IgD-negative memory B cell (primary cell): ENCODE data around the gene EYS. TPM values are rescaled to one million over a fixed set of nuclear protein-coding genes. Genes with fewer than 3 reads are reported as not detected.
"Not testable (repeated sequence)": the region's sequence is repeated elsewhere in the genome, so short reads cannot be mapped to it uniquely, and the experiment has no call there.

Source experiments
- H3K27ac Mint-ChIP-seq, 3 donors: one replicate each; pipeline ENCODE4 v1.8.0; 2020 to 2022; ENCODE audit warnings: mild to moderate bottlenecking in 3 of 3, mixed read lengths in 3 of 3, moderate library complexity in 1 of 3
- H3K27me3 Mint-ChIP-seq: one replicate; pipeline ENCODE4 v1.8.0; 2021; ENCODE audit warnings: mixed read lengths
- H3K36me3 Mint-ChIP-seq: one replicate; pipeline ENCODE4 v1.8.0; 2020; ENCODE audit warnings: mild to moderate bottlenecking, mixed read lengths
- H3K4me1 Mint-ChIP-seq, 3 donors: one replicate each; pipeline ENCODE4 v1.8.0; 2020 to 2022; ENCODE audit warnings: mixed read lengths in 3 of 3, mild to moderate bottlenecking in 1 of 3
- H3K4me3 Mint-ChIP-seq, 4 donors: one replicate each; pipeline ENCODE4 v1.8.0; 2020 to 2022; ENCODE audit warnings: mild to moderate bottlenecking in 4 of 4, mixed read lengths in 4 of 4, moderate library complexity in 3 of 4
- H3K9me3 Mint-ChIP-seq, 3 donors: one replicate each; pipeline ENCODE4 v1.8.0; 2020 to 2021; ENCODE audit warnings: mixed read lengths in 3 of 3, mild to moderate bottlenecking in 1 of 3
- polyA plus RNA-seq: library from polyadenylated mRNA; unstranded; fragments of 300-500 nt; fragmentation: Illumina TruSeq; gene quantifications from one replicate; pipeline ENCODE4 v1.2.3, GENCODE V29; 2021

EYS gene
- polyA plus RNA-seq, 1 donor from 2014 or later = 0.04 TPM

DNA sequence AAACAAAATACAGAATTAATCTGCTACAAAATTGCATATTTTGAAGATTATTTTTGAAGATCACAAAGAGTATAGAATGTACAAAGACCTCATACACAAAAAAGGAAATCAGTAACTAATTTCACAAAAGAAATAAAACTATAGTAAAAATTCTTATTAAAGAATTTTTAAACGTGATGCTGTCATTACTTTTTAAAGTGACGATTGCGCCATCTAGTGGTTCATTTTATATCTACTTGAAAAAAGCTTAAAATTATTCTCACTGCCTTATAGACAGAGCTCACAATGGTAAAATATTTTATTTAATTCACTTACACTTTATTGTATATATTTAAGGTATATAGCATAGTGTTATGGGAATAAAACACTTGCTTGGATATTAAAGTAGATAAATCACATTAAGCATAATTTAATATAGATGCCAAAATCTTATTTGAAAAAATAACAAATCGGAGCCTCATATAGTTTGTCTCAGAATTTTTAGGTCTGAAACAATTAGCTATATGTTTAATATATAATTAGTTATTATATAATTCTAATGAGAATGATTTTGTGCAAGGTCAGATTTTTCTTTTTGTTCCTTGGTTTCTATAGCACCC is 1942.6 kb downstream of the EYS start:
- no peaks in the 10 kb centered on the region for H3K9me3 Mint-ChIP-seq
- H3K36me3 Mint-ChIP-seq = no peaks in the 10 kb centered on the region
- H3K4me1 Mint-ChIP-seq = no peaks in the 10 kb centered on the region
- H3K27me3 Mint-ChIP-seq = no peaks in the 10 kb centered on the region
- H3K4me3 Mint-ChIP-seq = no peak overlapping the region
- no peak overlapping the region for H3K27ac Mint-ChIP-seq

DNA sequence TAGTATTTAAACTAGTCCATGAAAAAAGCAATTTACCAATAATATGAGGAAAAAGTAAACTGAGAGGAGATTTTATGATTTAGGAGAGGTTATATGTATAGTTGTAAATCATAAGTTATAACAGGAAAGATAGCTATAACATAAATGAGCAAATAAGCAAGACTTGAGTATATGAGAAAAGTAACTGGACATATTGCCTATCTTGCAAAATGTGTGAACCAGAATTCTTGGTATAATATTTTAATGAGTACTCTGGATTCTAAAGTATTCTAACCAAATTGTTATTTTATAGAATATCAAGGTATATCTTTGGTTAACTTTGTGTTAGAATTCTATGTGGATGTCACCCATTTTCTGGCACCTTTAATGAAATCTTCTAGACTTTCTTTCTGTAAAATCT is 1946.8 kb downstream of the EYS start:
- no peaks in the 10 kb centered on the region for H3K4me1 Mint-ChIP-seq
- peaks cover 0 to 10% (median 4%) of the 10 kb centered on the region in 3 donors for H3K9me3 Mint-ChIP-seq
- H3K4me3 Mint-ChIP-seq = no peak overlapping the region
- no peak overlapping the region for H3K27ac Mint-ChIP-seq
- H3K27me3 Mint-ChIP-seq = peaks cover 2% of the 10 kb centered on the region
- peaks cover 5% of the 10 kb centered on the region for H3K36me3 Mint-ChIP-seq

DNA sequence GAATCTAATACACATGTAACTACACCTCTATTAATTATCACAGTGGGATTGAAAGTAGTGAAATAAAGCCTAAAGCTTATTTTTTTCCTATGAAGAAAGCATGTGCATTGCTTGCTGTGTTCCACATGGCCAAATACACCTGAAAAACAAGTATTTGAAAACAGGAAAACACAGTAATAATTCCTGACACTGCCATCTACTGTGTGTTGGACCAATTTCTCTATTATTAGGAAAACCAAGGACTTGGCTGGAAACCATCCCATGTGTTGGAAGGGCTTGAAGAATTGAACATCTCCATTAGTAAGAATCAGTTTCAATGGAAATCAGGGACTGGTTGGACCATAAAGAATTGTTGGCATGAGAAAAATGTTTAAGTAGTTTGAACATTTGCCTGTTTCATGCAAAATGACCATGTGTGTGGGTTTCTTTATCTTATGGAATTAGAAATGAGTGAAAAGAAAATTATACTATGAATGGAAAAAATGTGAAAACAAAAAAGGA is 1947.4 kb downstream of the EYS start:
- Mint-ChIP-seq H3K27me3 (peaks cover 2% of the 10 kb centered on the region), H3K9me3 (peaks cover 0 to 15% (median 4%) of the 10 kb centered on the region in 3 donors), H3K36me3 (peaks cover 5% of the 10 kb centered on the region), H3K4me3 (no peak overlapping the region), H3K4me1 (no peaks in the 10 kb centered on the region), H3K27ac (no peak overlapping the region)

DNA sequence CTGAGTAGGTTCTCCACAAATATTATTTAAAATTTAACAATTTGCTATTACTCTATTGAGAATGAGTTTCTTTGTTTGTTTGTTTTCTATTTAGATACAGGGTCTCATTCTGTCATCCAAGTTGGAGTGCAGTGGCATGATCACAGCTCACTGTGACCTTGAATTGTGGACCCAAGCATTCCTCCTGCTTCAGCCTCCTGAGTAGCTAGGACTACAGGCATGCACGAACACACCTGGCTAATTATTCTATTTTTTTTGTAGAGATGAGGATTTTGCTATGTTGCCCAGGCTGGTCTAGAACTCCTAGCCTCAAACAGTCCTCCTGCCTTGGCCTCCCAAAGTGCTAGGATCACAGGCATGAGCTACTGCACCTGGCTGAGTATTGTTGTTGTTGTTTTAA is 1949.2 kb downstream of the EYS start:
- no peak overlapping the region for H3K27ac Mint-ChIP-seq
- peaks cover 2 to 15% (median 4%) of the 10 kb centered on the region in 3 donors for H3K9me3 Mint-ChIP-seq
- peaks cover 5% of the 10 kb centered on the region for H3K36me3 Mint-ChIP-seq
- no peaks in the 10 kb centered on the region for H3K4me1 Mint-ChIP-seq
- H3K4me3 Mint-ChIP-seq = no peak overlapping the region
- H3K27me3 Mint-ChIP-seq = peaks cover 2% of the 10 kb centered on the region

DNA sequence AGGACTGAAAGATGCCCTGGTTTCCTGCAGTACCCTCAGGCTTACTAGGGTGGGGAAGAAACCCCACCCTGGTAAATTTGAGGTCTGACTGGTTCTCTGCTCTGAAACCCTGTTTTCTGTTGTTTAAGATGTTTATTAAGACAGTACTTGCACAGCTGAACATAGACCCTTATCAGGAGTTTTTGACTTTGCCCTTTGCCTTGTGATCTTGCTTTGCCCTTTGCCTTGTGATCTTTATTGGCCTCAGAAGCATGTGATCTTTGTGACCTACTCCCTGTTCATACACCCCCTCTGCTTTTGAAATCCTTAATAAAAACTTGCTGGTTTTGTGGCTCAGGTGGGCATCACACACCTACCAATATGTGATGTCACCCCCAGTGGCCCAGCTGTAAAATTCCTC is 1949.8 kb downstream of the EYS start:
- not testable (repeated sequence) for H3K36me3 Mint-ChIP-seq, H3K27ac Mint-ChIP-seq, H3K4me1 Mint-ChIP-seq, H3K4me3 Mint-ChIP-seq, H3K27me3 Mint-ChIP-seq
- H3K9me3 Mint-ChIP-seq = peaks cover 2 to 15% (median 4%) of the 10 kb centered on the region in 3 donors

DNA sequence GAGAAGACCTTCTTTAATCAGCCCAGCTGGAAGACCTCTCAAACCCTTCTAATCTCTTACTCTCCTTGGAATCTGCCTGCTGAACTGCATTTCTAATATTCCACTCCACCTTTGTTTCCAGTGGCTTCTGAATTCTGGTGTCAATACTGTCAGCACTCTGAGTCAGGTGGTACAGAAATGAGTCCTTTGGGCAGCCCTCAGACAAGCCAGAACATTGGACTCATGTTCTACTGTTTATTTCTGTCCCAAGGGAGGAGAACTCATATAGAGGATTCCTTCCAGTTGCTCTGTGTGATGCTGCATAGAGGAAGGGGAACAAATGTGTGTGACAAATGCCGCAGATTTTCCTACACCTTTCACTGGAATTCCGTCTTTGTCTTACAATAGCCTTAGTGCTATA is 1956.6 kb downstream of the EYS start:
- Mint-ChIP-seq H3K4me1 (no peaks in the 10 kb centered on the region), H3K36me3 (peaks cover 4% of the 10 kb centered on the region), H3K27ac (no peak overlapping the region), H3K9me3 (peaks cover 0 to 10% (median 5%) of the 10 kb centered on the region in 3 donors), H3K27me3 (peaks cover 5% of the 10 kb centered on the region), H3K4me3 (no peak overlapping the region)

DNA sequence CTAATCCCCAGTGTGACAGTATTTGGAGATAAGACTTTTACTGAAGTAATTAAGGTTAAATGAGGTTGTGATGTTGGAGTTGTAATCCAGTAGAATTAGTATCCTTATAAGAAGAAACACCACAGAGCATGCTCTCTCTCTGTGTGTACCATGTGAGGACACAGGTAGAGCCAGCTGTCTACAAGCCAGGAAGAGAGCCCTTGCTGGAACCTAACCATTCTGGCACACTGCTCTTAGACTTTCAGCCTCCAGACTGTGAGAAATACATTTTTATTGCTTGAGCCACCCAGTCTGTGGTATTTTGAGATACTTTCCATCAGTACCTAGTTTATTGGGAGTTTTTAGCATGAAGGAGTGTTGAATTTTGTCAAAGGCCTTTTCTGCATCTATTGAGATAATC is 1961.2 kb downstream of the EYS start:
- Mint-ChIP-seq H3K4me1 (no peaks in the 10 kb centered on the region), H3K4me3 (no peak overlapping the region), H3K27me3 (peaks cover 5% of the 10 kb centered on the region), H3K9me3 (peaks cover 0 to 5% (median 3%) of the 10 kb centered on the region in 3 donors), H3K27ac (no peak overlapping the region), H3K36me3 (peaks cover 4% of the 10 kb centered on the region)

DNA sequence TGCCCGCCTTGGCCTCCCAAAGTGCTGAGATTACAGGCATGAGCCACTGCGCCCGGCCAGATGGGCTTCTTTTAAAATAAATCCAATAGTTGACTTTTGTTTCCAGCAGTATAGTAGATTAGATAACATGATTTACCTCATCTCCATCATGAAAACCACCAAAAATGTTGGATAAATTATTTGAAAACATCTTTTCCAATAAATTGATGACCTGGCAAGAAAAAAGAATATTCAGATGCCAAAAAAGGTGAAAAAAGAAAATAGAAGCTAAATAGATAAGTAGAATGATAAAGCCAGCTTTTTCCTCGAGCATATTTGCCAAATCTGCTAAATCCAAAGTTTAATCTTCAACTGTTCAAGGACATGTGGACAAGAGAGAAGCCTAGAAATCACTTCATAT is 1962.2 kb downstream of the EYS start:
- Mint-ChIP-seq H3K9me3 (peaks cover 3 to 5% (median 4%) of the 10 kb centered on the region in 3 donors), H3K4me1 (no peaks in the 10 kb centered on the region), H3K27me3 (peaks cover 5% of the 10 kb centered on the region), H3K27ac (no peak overlapping the region), H3K36me3 (peaks cover 4% of the 10 kb centered on the region), H3K4me3 (no peak overlapping the region)

DNA sequence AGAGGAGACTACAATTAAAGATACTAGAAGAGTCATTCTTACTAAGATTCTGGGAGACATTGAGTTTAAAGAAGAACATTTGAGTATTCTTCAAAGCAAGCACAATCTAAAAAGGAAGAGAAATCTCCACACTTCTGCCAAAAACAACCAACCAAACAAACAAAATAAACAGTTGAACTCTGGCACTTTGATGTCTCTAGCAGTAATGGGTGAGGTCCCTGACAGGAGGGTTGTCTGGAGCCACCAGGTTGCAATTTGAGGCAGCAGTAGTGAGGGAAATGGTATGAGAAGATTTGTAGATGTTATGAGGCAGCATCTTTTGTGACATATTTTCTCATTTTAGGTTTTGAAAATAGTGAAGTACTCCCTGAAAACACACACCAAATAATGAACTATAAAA is 1963.3 kb downstream of the EYS start:
- H3K4me1 Mint-ChIP-seq = no peaks in the 10 kb centered on the region
- H3K36me3 Mint-ChIP-seq = peaks cover 4% of the 10 kb centered on the region
- H3K27me3 Mint-ChIP-seq = peaks cover 5% of the 10 kb centered on the region
- no peak overlapping the region for H3K4me3 Mint-ChIP-seq
- H3K9me3 Mint-ChIP-seq = peaks cover 3 to 5% (median 4%) of the 10 kb centered on the region in 3 donors
- H3K27ac Mint-ChIP-seq = no peak overlapping the region

DNA sequence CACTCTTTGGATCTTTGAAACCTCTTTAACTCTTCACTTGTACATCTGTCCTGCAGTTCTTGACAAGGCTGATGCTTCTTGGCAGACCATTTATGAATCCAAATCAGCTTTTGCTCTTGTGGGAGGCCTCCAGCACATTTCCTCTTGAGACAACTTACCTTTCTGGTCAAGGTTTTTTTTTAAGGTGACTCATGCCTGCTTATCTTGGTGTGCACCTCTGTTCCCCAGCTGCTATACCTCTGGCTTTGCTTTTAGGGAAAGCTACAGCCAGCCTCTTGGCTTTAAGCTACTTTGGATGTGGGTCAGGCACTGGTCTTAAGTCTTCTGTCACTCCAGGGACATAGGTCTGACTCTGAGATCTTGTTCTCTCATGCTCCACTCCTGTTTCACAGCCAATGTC is 1965.0 kb downstream of the EYS start:
- Mint-ChIP-seq H3K4me3 (no peak overlapping the region), H3K4me1 (no peaks in the 10 kb centered on the region), H3K27me3 (peaks cover 5% of the 10 kb centered on the region), H3K9me3 (peaks cover 0 to 4% (median 2%) of the 10 kb centered on the region in 3 donors), H3K36me3 (peaks cover under 1% of the 10 kb centered on the region), H3K27ac (peak overlapping the region in 1 of 3 donors; percentile 1)

DNA sequence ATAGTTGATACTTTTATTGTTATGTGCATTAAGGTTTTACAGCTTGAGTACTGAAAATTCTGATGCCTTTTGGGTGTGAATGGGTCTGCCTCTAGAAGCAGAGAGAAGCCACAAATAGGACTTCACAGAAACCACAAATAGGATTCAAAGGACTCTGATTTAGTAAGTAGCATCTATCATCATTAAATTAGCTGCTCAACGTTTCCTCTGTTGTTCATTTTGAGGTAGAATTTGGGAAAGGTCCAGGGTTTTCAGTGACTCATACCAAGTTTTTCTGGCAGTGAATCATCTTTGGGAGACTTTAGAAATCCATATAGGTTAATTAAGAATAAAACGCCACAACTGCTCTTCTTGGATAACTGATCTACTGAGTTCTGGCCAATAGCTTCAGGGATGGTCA is 1966.3 kb downstream of the EYS start:
- Mint-ChIP-seq H3K4me1 (no peaks in the 10 kb centered on the region), H3K27me3 (no peaks in the 10 kb centered on the region), H3K27ac (no peak overlapping the region), H3K4me3 (no peak overlapping the region), H3K9me3 (peaks cover 0 to 5% (median 2%) of the 10 kb centered on the region in 3 donors), H3K36me3 (no peaks in the 10 kb centered on the region)

DNA sequence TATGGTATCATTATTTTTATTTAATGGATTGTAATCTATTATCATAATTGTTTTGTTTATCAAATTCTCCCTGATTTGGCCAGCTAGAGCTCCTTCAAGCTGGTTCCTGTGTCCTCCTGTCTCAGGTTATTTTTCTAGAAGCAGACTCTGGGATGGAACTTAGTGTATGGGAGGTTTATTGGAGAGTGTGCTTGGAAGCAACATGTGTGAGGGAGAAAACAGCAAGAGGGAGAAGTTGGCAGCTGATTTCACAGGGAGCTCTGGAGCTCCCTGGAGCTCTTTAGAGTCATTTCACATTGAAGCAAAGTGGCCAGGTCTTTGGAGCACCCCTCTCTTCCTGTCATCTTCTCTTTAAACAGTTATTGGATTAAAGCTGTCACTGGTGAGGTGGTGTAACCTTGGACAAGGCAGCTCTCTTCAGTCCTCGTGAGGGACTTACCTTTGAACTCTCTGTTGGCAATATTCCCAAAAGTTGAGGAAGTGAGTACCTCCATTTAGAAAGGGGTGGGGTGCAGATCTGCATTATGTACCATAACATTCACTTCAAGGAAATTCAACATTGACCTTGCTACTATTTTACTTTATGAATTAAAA is 1967.8 kb downstream of the EYS start:
- H3K36me3 Mint-ChIP-seq = no peaks in the 10 kb centered on the region

DNA sequence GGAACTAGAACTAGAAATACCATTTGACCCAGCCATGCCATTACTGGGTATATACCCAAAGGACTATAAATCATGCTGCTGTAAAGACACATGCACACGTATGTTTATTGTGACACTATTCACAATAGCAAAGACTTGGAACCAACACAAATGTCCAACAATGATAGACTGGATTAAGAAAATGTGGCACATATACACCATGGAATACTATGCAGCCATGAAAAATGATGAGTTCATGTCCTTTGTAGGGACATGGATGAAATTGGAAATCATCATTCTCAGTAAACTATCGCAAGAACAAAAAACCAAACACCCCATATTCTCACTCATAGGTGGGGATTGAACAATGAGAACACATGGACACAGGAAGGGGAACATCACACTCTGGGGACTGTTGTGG is 1968.8 kb downstream of the EYS start:
- H3K4me3 Mint-ChIP-seq, H3K27me3 Mint-ChIP-seq: not testable (repeated sequence)

More for the DNA sequence above, 1967.8 kb downstream of the EYS start:
- Mint-ChIP-seq H3K9me3 (peaks cover 0 to 10% (median 2%) of the 10 kb centered on the region in 3 donors), H3K27me3 (no peaks in the 10 kb centered on the region), H3K4me1 (no peaks in the 10 kb centered on the region), H3K4me3 (no peak overlapping the region), H3K27ac (no peak overlapping the region)

DNA sequence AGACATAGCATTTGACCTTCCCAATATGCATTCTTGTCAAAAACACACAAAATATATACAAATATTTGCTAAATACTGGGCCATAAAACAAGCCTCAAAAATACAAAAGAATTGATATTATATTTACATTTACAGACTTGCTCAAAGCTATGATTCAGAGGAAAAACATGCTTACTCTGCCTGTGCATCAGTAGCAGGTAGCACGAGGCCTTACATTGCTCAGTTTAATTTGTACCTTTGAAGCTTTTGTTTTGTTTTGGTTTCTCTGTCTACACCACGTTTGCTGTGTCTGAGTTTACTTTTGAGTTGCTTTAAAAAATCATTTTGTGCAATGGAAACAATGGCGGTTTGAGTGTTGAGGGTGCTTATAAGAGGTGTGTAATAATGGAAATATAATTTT is 1972.1 kb downstream of the EYS start:
- Mint-ChIP-seq H3K27me3 (no peaks in the 10 kb centered on the region), H3K27ac (no peak overlapping the region), H3K9me3 (peaks cover 0 to 6% (median 0%) of the 10 kb centered on the region in 3 donors)

More for the DNA sequence above, 1968.8 kb downstream of the EYS start:
- H3K36me3 Mint-ChIP-seq, H3K27ac Mint-ChIP-seq, H3K4me1 Mint-ChIP-seq, H3K9me3 Mint-ChIP-seq: not testable (repeated sequence)

DNA sequence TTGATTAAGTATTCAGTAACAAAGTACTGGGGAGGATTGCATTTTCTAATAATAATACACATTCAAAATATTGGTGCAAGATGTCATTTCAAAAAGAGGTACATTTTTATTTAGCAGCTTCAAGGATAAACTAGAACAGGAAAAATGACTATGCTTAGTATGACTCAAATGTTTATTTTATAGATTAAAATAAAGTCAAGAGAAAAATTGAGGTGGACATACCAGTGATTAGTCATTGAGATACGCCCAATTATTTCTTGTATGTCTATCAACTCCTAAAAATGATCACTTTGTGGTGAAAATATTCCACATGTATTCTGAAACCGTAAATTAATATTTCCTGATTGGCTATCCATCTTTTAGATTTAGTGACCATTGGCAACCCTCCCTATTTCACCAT is 1974.7 kb downstream of the EYS start:
- H3K36me3 Mint-ChIP-seq = peaks cover 2% of the 10 kb centered on the region
- H3K9me3 Mint-ChIP-seq = peaks cover 0 to 6% (median 0%) of the 10 kb centered on the region in 3 donors
- peak overlapping the region in 1 of 3 donors; percentile 38 for H3K27ac Mint-ChIP-seq
- H3K4me1 Mint-ChIP-seq = no peaks in the 10 kb centered on the region
- H3K4me3 Mint-ChIP-seq = no peak overlapping the region
- no peaks in the 10 kb centered on the region for H3K27me3 Mint-ChIP-seq

More for the DNA sequence above, 1972.1 kb downstream of the EYS start:
- H3K36me3 Mint-ChIP-seq = peaks cover 2% of the 10 kb centered on the region
- H3K4me1 Mint-ChIP-seq = no peaks in the 10 kb centered on the region
- no peak overlapping the region for H3K4me3 Mint-ChIP-seq

DNA sequence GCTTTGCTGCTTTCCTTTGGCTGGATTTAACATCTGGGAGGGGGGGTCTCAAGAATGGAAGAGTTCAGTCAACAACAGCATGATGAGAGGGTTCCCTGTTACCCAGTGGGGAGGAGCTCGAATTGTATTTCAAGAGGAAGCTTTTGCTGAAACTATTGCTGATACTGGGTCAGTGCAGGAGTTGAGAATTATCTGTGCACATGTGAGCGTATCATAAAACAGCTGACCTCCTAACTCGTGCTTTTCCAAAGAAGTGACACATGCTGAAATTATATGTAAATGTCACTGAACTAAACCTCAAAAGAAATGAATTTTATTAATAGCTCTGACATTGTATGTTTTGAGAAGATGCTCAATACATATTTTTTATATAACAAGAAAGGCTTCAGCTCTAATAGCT is 1975.1 kb downstream of the EYS start:
- peaks cover 0 to 6% (median 0%) of the 10 kb centered on the region in 3 donors for H3K9me3 Mint-ChIP-seq
- H3K27ac Mint-ChIP-seq = no peak overlapping the region
- peaks cover 2% of the 10 kb centered on the region for H3K36me3 Mint-ChIP-seq
- no peaks in the 10 kb centered on the region for H3K4me1 Mint-ChIP-seq
- H3K4me3 Mint-ChIP-seq = no peak overlapping the region
- H3K27me3 Mint-ChIP-seq = no peaks in the 10 kb centered on the region
